HepG2 (cell line): ENCODE data around the gene TCF25. TPM values are rescaled to one million over a fixed set of nuclear protein-coding genes. Genes with fewer than 3 reads are reported as not detected.
A peak's percentile ranks its signal among the peaks of the same experiment; 100 is the strongest.

Experiments used
- ATF7-NPFF ChIP-seq: sonication (generic); formaldehyde crosslinking; IDR thresholded peaks from 2 replicates; pipeline ENCODE4 v1.8.1; 2023; ENCODE audit warnings: mild to moderate bottlenecking, low read depth, missing genetic modification reagents, moderate library complexity
- ISX ChIP-seq: sonication (generic); formaldehyde crosslinking; conservative IDR thresholded peaks from 2 replicates; pipeline ENCODE4 v1.5.0; 2020; ENCODE audit warnings: missing genetic modification reagents
- KAT2B ChIP-seq: fragments of 150-350 bp; IDR thresholded peaks from 2 replicates; pipeline ENCODE4 v1.6.1; 2014; ENCODE audit warnings: low read depth, low read length, borderline replicate concordance
- KDM5A ChIP-seq: fragments of 200-600 bp; sonication (generic); IDR thresholded peaks from 2 replicates; pipeline ENCODE4 v1.7.0; 2018; ENCODE audit warnings: antibody characterized with exemption, mild to moderate bottlenecking, low read length, borderline replicate concordance
- MYC ChIP-seq: sonication (generic); formaldehyde crosslinking; IDR thresholded peaks from 2 replicates; pipeline ENCODE4 v1.9.0; 2021; ENCODE audit warnings: missing genetic modification reagents, borderline replicate concordance
- SETDB1 ChIP-seq: sonication (generic); formaldehyde crosslinking; IDR thresholded peaks from 2 replicates; pipeline ENCODE4 v1.5.1; 2020; ENCODE audit warnings: missing genetic modification reagents, mild to moderate bottlenecking, borderline replicate concordance
- TCF7L2 ChIP-seq: IDR thresholded peaks from 2 replicates; pipeline ENCODE4 v1.6.1; 2011; ENCODE audit warnings: mild to moderate bottlenecking, low read depth, low read length, moderate library complexity
- ZFP1 ChIP-seq: IDR thresholded peaks from 2 replicates; pipeline ENCODE4 v1.6.1; 2016
- ZFY ChIP-seq: sonication (generic); formaldehyde crosslinking; IDR thresholded peaks from 2 replicates; pipeline ENCODE4 v1.4.0; 2020; ENCODE audit warnings: missing genetic modification reagents
- ZNF354B ChIP-seq: sonication (generic); formaldehyde crosslinking; IDR thresholded peaks from 2 replicates; pipeline ENCODE4 v1.8.0; 2022; ENCODE audit warnings: mild to moderate bottlenecking, missing genetic modification reagents
- ZNF558 ChIP-seq: sonication (generic); formaldehyde crosslinking; IDR thresholded peaks from 2 replicates; pipeline ENCODE4 v1.9.0; 2022; ENCODE audit warnings: mild to moderate bottlenecking, missing genetic modification reagents, borderline replicate concordance
- polyA plus RNA-seq, 8 experiments: library from polyadenylated mRNA; depleted of rRNA in 3 of 8; stranded (reverse) in 7 of 8; unstranded in 1 of 8; fragments of >200 nt; fragmentation: Illumina TruSeq in 4 of 8; extraction: Trizol in 4 of 8; gene quantifications; 2 replicates each; pipeline versions ENCODE4 v1.2.1 to v1.2.3, GENCODE V29; 2011 to 2016; ENCODE audit warnings: low read depth in 4 of 8, missing spikeins in 1 of 8, mixed read lengths in 1 of 8; ENCODE audit not compliant: insufficient read depth in 1 of 8
- total RNA-seq, 5 experiments: library from RNA; depleted of rRNA; stranded (reverse); fragments of >200 nt; fragmentation: Illumina TruSeq; extraction: Trizol; gene quantifications; 2 replicates each; pipeline ENCODE4 v1.2.3, GENCODE V29; 2016; ENCODE audit warnings: low read depth in 1 of 5
- TF ChIP-seq, protein P1 (sequence below): IDR thresholded peaks from 2 replicates; pipeline ENCODE4 v1.6.1; 2018; ENCODE audit warnings: missing genetic modification reagents, mild to moderate bottlenecking, missing compliant biosample characterization
- TF ChIP-seq, protein P2 (sequence below): sonication (generic); formaldehyde crosslinking; IDR thresholded peaks from 2 replicates; pipeline ENCODE4 v1.4.0; 2020; ENCODE audit warnings: missing genetic modification reagents, mild to moderate bottlenecking, borderline replicate concordance
- TF ChIP-seq, protein P3 (sequence below): sonication (generic); formaldehyde crosslinking; IDR thresholded peaks from 2 replicates; pipeline ENCODE4 v1.4.0; 2020; ENCODE audit warnings: mild to moderate bottlenecking, missing genetic modification reagents
- TF ChIP-seq, protein P4 (sequence below): IDR thresholded peaks from 2 replicates; pipeline ENCODE4 v1.6.1; 2016; ENCODE audit warnings: missing compliant biosample characterization, missing genetic modification reagents, borderline replicate concordance
- TF ChIP-seq, protein P5 (sequence below): sonication (generic); formaldehyde crosslinking; IDR thresholded peaks from 2 replicates; pipeline ENCODE4 v1.4.0; 2020; ENCODE audit warnings: mild to moderate bottlenecking, missing genetic modification reagents, borderline replicate concordance

The TCF25 gene
- total and polyA plus RNA-seq, 2 of the 13 experiments (the other 11 are each of a cell fraction or from before 2014, with no cell fraction given): 138 to 206 TPM

DNA sequence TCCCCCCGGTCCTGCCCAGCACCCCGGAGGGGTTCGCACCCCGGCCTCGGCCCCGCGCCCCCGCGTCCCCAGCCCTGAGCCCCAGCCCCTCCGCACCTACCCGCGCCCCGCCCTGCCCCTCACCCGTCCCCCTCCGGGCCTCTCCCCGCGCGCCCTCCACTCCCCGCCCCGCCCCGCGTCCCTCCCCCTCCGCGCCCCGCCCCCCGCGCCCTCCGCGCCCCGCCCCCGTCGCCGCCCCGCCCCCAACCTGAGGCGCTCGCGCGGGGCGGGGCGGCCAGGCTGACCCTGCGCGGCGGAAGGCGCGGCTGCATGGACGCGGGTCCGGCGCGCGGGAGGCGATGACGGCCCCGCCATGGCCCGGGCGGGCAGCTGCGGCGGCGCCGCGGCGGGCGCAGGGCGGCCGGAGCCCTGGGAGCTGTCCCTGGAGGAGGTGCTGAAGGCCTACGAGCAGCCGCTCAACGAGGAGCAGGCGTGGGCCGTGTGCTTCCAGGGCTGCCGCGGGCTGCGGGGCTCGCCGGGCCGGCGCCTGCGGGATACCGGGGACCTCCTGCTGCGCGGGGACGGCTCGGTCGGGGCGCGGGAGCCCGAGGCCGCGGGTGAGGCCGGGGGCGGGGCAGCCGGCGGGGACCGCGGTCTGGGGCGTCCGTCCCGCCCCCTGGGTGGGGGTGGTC lies 45.1 kb upstream of the TCF25 start, which contains the start of gene SPIRE2 (continued):
- TF ChIP-seq ATF7-NPFF (CRISPR knock-in tag): peak; percentile 64; the same call in 1 of the 2 replicates
- TF ChIP-seq, protein P1, sequence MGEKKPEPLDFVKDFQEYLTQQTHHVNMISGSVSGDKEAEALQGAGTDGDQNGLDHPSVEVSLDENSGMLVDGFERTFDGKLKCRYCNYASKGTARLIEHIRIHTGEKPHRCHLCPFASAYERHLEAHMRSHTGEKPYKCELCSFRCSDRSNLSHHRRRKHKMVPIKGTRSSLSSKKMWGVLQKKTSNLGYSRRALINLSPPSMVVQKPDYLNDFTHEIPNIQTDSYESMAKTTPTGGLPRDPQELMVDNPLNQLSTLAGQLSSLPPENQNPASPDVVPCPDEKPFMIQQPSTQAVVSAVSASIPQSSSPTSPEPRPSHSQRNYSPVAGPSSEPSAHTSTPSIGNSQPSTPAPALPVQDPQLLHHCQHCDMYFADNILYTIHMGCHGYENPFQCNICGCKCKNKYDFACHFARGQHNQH: no peak
- TF ChIP-seq ZNF354B (CRISPR knock-in tag): no peak
- no peak for TF ChIP-seq KDM5A
- TF ChIP-seq ISX: no peak
- no peak for TF ChIP-seq MYC
- no peak for TF ChIP-seq ZNF558 (CRISPR knock-in tag)
- no peak for TF ChIP-seq KAT2B
- TF ChIP-seq, protein P2, sequence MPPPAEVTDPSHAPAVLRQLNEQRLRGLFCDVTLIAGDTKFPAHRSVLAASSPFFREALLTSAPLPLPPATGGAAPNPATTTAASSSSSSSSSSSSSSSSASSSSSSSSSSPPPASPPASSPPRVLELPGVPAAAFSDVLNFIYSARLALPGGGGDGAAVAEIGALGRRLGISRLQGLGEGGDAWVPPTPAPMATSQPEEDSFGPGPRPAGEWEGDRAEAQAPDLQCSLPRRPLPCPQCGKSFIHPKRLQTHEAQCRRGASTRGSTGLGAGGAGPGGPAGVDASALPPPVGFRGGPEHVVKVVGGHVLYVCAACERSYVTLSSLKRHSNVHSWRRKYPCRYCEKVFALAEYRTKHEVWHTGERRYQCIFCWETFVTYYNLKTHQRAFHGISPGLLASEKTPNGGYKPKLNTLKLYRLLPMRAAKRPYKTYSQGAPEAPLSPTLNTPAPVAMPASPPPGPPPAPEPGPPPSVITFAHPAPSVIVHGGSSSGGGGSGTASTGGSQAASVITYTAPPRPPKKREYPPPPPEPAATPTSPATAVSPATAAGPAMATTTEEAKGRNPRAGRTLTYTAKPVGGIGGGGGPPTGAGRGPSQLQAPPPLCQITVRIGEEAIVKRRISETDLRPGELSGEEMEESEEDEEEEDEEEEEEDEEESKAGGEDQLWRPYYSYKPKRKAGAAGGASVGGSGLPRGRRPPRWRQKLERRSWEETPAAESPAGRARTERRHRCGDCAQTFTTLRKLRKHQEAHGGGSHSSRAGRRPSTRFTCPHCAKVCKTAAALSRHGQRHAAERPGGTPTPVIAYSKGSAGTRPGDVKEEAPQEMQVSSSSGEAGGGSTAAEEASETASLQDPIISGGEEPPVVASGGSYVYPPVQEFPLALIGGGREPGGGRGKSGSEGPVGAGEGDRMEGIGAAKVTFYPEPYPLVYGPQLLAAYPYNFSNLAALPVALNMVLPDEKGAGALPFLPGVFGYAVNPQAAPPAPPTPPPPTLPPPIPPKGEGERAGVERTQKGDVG (CRISPR knock-in tag): no peak
- TF ChIP-seq, protein P3, sequence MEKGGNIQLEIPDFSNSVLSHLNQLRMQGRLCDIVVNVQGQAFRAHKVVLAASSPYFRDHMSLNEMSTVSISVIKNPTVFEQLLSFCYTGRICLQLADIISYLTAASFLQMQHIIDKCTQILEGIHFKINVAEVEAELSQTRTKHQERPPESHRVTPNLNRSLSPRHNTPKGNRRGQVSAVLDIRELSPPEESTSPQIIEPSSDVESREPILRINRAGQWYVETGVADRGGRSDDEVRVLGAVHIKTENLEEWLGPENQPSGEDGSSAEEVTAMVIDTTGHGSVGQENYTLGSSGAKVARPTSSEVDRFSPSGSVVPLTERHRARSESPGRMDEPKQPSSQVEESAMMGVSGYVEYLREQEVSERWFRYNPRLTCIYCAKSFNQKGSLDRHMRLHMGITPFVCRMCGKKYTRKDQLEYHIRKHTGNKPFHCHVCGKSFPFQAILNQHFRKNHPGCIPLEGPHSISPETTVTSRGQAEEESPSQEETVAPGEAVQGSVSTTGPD (CRISPR knock-in tag): no peak
- no peak for TF ChIP-seq TCF7L2
- TF ChIP-seq SETDB1 (CRISPR knock-in tag): no peak
- TF ChIP-seq ZFY (CRISPR knock-in tag): peak; percentile 59; the same call in 1 of the 2 replicates
- no peak for TF ChIP-seq ZFP1
- TF ChIP-seq, protein P4, sequence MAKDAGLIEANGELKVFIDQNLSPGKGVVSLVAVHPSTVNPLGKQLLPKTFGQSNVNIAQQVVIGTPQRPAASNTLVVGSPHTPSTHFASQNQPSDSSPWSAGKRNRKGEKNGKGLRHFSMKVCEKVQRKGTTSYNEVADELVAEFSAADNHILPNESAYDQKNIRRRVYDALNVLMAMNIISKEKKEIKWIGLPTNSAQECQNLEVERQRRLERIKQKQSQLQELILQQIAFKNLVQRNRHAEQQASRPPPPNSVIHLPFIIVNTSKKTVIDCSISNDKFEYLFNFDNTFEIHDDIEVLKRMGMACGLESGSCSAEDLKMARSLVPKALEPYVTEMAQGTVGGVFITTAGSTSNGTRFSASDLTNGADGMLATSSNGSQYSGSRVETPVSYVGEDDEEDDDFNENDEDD (CRISPR knock-in tag): peak; percentile 1; the same call in 1 of the 2 replicates
- TF ChIP-seq, protein P5, sequence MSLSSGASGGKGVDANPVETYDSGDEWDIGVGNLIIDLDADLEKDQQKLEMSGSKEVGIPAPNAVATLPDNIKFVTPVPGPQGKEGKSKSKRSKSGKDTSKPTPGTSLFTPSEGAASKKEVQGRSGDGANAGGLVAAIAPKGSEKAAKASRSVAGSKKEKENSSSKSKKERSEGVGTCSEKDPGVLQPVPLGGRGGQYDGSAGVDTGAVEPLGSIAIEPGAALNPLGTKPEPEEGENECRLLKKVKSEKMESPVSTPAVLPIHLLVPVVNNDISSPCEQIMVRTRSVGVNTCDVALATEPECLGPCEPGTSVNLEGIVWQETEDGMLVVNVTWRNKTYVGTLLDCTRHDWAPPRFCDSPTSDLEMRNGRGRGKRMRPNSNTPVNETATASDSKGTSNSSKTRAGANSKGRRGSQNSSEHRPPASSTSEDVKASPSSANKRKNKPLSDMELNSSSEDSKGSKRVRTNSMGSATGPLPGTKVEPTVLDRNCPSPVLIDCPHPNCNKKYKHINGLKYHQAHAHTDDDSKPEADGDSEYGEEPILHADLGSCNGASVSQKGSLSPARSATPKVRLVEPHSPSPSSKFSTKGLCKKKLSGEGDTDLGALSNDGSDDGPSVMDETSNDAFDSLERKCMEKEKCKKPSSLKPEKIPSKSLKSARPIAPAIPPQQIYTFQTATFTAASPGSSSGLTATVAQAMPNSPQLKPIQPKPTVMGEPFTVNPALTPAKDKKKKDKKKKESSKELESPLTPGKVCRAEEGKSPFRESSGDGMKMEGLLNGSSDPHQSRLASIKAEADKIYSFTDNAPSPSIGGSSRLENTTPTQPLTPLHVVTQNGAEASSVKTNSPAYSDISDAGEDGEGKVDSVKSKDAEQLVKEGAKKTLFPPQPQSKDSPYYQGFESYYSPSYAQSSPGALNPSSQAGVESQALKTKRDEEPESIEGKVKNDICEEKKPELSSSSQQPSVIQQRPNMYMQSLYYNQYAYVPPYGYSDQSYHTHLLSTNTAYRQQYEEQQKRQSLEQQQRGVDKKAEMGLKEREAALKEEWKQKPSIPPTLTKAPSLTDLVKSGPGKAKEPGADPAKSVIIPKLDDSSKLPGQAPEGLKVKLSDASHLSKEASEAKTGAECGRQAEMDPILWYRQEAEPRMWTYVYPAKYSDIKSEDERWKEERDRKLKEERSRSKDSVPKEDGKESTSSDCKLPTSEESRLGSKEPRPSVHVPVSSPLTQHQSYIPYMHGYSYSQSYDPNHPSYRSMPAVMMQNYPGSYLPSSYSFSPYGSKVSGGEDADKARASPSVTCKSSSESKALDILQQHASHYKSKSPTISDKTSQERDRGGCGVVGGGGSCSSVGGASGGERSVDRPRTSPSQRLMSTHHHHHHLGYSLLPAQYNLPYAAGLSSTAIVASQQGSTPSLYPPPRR (CRISPR knock-in tag): no peak
